HG03469 (cell line): ENCODE data around the gene FAM98C.
"Not testable (repeated sequence)": the region's sequence is repeated elsewhere in the genome, so short reads cannot be mapped to it uniquely, and the experiment has no call there.

Experiments
- ATAC-seq: cut with Tn5 transposase; IDR thresholded peaks from one replicate; pipeline ENCODE4 v1.9.1; 2021; ENCODE audit warnings: mild to moderate bottlenecking, moderate library complexity, moderate number of reproducible peaks; ENCODE audit not compliant: unreplicated experiment

The FAM98C gene

GRCh38 chr19:38425222-38425809, 22.4 kb downstream of the FAM98C start:
- no peak for ATAC-seq

- ATAC-seq: no peak
These were observed 23.0 kb downstream of the FAM98C start, which contains the start of gene RASGRP4 for GRCh38 chr19:38425810-38426466. Gene RASGRP4, minus strand, starts transcription at chr19:38426219. Its CDS starts 128 bp downstream, at chr19:38426091.

GRCh38 chr19:38427035-38427677, 24.3 kb downstream of the FAM98C start:
- ATAC-seq: not testable (repeated sequence)

- no peak for ATAC-seq
These were observed 26.3 kb downstream of the FAM98C start for GRCh38 chr19:38429055-38429810.

GRCh38 chr19:38429811-38430156, 26.9 kb downstream of the FAM98C start:
- ATAC-seq: no peak

GRCh38 chr19:38430931-38431330, 28.0 kb downstream of the FAM98C start:
- no peak for ATAC-seq

GRCh38 chr19:38433268-38433733, 30.4 kb downstream of the FAM98C start, which contains the start of gene RYR1:
Gene RYR1, plus strand, starts transcription at chr19:38433691. Its CDS starts 139 bp downstream, at chr19:38433830.
- ATAC-seq: no peak

- ATAC-seq: no peak
These were observed 31.7 kb downstream of the FAM98C start for GRCh38 chr19:38434549-38435051.

- no peak for ATAC-seq
These were observed 34.4 kb downstream of the FAM98C start for GRCh38 chr19:38437295-38437694.

- ATAC-seq: no peak
These were observed 35.0 kb downstream of the FAM98C start for GRCh38 chr19:38437917-38438316.

GRCh38 chr19:38440592-38440991, 37.7 kb downstream of the FAM98C start:
- ATAC-seq: no peak

GRCh38 chr19:38441657-38442348, 38.9 kb downstream of the FAM98C start:
- ATAC-seq: no peak

- ATAC-seq: no peak
These were observed 39.8 kb downstream of the FAM98C start for GRCh38 chr19:38442736-38443135.

- no peak for ATAC-seq
These were observed 40.6 kb downstream of the FAM98C start for GRCh38 chr19:38443458-38443999.

GRCh38 chr19:38444026-38444425, 41.1 kb downstream of the FAM98C start:
- no peak for ATAC-seq

GRCh38 chr19:38445362-38445761, 42.5 kb downstream of the FAM98C start:
- no peak for ATAC-seq

GRCh38 chr19:38448225-38448624, 45.3 kb downstream of the FAM98C start:
- ATAC-seq: no peak

GRCh38 chr19:38449518-38449917, 46.6 kb downstream of the FAM98C start:
- no peak for ATAC-seq

- no peak for ATAC-seq
These were observed 48.1 kb downstream of the FAM98C start for GRCh38 chr19:38451036-38451435.

- ATAC-seq: no peak
These were observed 48.7 kb downstream of the FAM98C start for GRCh38 chr19:38451629-38452028.
